Activated CD8-positive, alpha-beta T cell treated with anti-CD3 and anti-CD28 coated beads for 36 hours (primary cell): ENCODE results near the gene PRIM1. TPM values are rescaled to one million over a fixed set of nuclear protein-coding genes. Genes with fewer than 3 reads are reported as not detected.

ENCODE experiments used
- ATAC-seq: fragments of 200-7000 bp; cut with Tn5 transposase; one replicate; pipeline ENCODE4 v1.10.0; 2021; ENCODE audit warnings: mild to moderate bottlenecking, moderate library complexity
- CTCF ChIA-PET: fragments of 350-600 bp; sonication (Branson Sonifier 250); formaldehyde crosslinking; loops from one replicate; lab custom pipeline; 2021; ENCODE audit warnings: antibody characterized with exemption; lab: Charles Lee
- POLR2A ChIA-PET: fragments of 350-600 bp; sonication (Branson Sonifier 250); formaldehyde crosslinking; loops from one replicate; lab custom pipeline; 2021; ENCODE audit warnings: antibody characterized with exemption; lab: Charles Lee
- DNase-seq: peaks from one replicate; pipeline ENCODE4 v3.0.0-alpha.2; 2020
- H3K27ac Mint-ChIP-seq: one replicate; pipeline ENCODE4 v1.8.0; 2021; ENCODE audit warnings: mild to moderate bottlenecking, mixed read lengths
- H3K27me3 Mint-ChIP-seq: one replicate; pipeline ENCODE4 v1.8.0; 2021; ENCODE audit warnings: mixed read lengths
- H3K36me3 Mint-ChIP-seq: one replicate; pipeline ENCODE4 v1.8.0; 2021; ENCODE audit warnings: low read depth, mixed read lengths
- H3K4me1 Mint-ChIP-seq: one replicate; pipeline ENCODE4 v1.8.0; 2021; ENCODE audit warnings: low read depth, mixed read lengths
- H3K4me3 Mint-ChIP-seq: one replicate; pipeline ENCODE4 v1.8.0; 2021; ENCODE audit warnings: mild to moderate bottlenecking, moderate library complexity, mixed read lengths
- H3K9me3 Mint-ChIP-seq: one replicate; pipeline ENCODE4 v1.8.0; 2021; ENCODE audit warnings: mixed read lengths
- CTCF ChIP-seq: fragments of 200-600 bp; IDR thresholded peaks from one replicate; pipeline ENCODE4 v1.8.0; 2022; ENCODE audit warnings: antibody characterized with exemption, mild to moderate bottlenecking
- intact Hi-C: fragments of 100-400 bp; cut with micrococcal nuclease; formaldehyde crosslinking; loops from one replicate; pipeline ENCODE4 v1.10.0; 2022
- total RNA-seq, 2 experiments: library from RNA; stranded (reverse); gene quantifications; one replicate each; pipeline ENCODE4 v1.2.3, GENCODE V29; 2021

The PRIM1 gene
- total RNA-seq, 2 experiments from 2014 or later = 80.3 to 86.7 TPM

GRCh38 chr12:56716933-56717880 is 34.9 kb downstream of the PRIM1 start:
- POLR2A ChIA-PET = interaction anchor here (1.0 to 3.5 kb wide), 8 partner anchors 8 to 35 kb away, joined by 4 to 30 read pairs (median 6); partner anchors contain the start of genes NACA and PTGES3
- CTCF ChIA-PET = interaction anchor here (1.5 kb wide), 1 partner anchor 28 kb away, joined by 3 read pairs; the partner anchor contains the start of gene PTGES3
- DNase-seq = no peak
- H3K36me3 Mint-ChIP-seq = peaks cover 87% of the 10 kb centered on the region
- no peaks in the 10 kb centered on the region for H3K27me3 Mint-ChIP-seq
- H3K4me1 Mint-ChIP-seq = peaks cover 64% of the 10 kb centered on the region
- no peak overlapping the region for H3K4me3 Mint-ChIP-seq
- no peak for ATAC-seq
- intact Hi-C loops = no loop called here
- H3K27ac Mint-ChIP-seq = peak overlapping the region; percentile 73
- no peaks in the 10 kb centered on the region for H3K9me3 Mint-ChIP-seq
- TF ChIP-seq CTCF = no peak

GRCh38 chr12:56716458-56716857 is 35.7 kb downstream of the PRIM1 start:
- Mint-ChIP-seq H3K4me1 (peaks cover 57% of the 10 kb centered on the region), H3K36me3 (peaks cover 83% of the 10 kb centered on the region), H3K27ac (peak overlapping the region; percentile 73), H3K4me3 (no peak overlapping the region), H3K27me3 (no peaks in the 10 kb centered on the region), H3K9me3 (no peaks in the 10 kb centered on the region)
- ATAC-seq = no peak
- ChIA-PET CTCF (interaction anchor here (1.5 kb wide), 1 partner anchor 28 kb away, joined by 3 read pairs; the partner anchor contains the start of gene PTGES3), POLR2A (interaction anchor here (0.6 to 3.5 kb wide), 8 partner anchors 9 to 454 kb away, joined by 3 to 30 read pairs (median 5); partner anchors contain the start of genes NACA and PTGES3)
- intact Hi-C loops = no loop called here
- TF ChIP-seq CTCF = no peak
- DNase-seq = no peak

GRCh38 chr12:56715798-56716197 is 36.3 kb downstream of the PRIM1 start:
- Mint-ChIP-seq H3K36me3 (peaks cover 80% of the 10 kb centered on the region), H3K27me3 (no peaks in the 10 kb centered on the region), H3K9me3 (no peaks in the 10 kb centered on the region), H3K4me3 (no peak overlapping the region), H3K27ac (peak overlapping the region; percentile 73), H3K4me1 (peaks cover 53% of the 10 kb centered on the region)
- intact Hi-C loops = no loop called here
- DNase-seq = no peak
- ChIA-PET POLR2A (interaction anchor here (1.3 to 3.5 kb wide), 7 partner anchors 10 to 33 kb away, joined by 3 to 30 read pairs (median 5); partner anchors contain the start of genes NACA and PTGES3), CTCF (interaction anchor here (1.5 kb wide), 1 partner anchor 27 kb away, joined by 3 read pairs; the partner anchor contains the start of gene PTGES3)
- no peak for TF ChIP-seq CTCF
- ATAC-seq = no peak

- ATAC-seq = no peak
- peak overlapping the region; percentile 72 for H3K27ac Mint-ChIP-seq
- intact Hi-C loops = no loop called here
- H3K27me3 Mint-ChIP-seq = no peaks in the 10 kb centered on the region
- peaks cover 40% of the 10 kb centered on the region for H3K4me1 Mint-ChIP-seq
- no peak overlapping the region for H3K4me3 Mint-ChIP-seq
- H3K9me3 Mint-ChIP-seq = no peaks in the 10 kb centered on the region
- ChIA-PET CTCF (interaction anchor here (1.5 kb wide), 1 partner anchor 30 kb away, joined by 5 read pairs; no protein-coding TSS in a partner anchor), POLR2A (interaction anchor here (0.6 to 1.7 kb wide), 8 partner anchors 14 to 1636 kb away, joined by 3 to 9 read pairs (median 3); no protein-coding TSS in a partner anchor)
- TF ChIP-seq CTCF = no peak
- no peak for DNase-seq
- peaks cover 66% of the 10 kb centered on the region for H3K36me3 Mint-ChIP-seq
Observed at GRCh38 chr12:56714431-56714929, 37.6 kb downstream of the PRIM1 start.
